ENCODE measurements around the gene LPAR3.
A peak's percentile ranks its signal among the peaks of the same experiment; 100 is the strongest.

Gene LPAR3

DNA sequence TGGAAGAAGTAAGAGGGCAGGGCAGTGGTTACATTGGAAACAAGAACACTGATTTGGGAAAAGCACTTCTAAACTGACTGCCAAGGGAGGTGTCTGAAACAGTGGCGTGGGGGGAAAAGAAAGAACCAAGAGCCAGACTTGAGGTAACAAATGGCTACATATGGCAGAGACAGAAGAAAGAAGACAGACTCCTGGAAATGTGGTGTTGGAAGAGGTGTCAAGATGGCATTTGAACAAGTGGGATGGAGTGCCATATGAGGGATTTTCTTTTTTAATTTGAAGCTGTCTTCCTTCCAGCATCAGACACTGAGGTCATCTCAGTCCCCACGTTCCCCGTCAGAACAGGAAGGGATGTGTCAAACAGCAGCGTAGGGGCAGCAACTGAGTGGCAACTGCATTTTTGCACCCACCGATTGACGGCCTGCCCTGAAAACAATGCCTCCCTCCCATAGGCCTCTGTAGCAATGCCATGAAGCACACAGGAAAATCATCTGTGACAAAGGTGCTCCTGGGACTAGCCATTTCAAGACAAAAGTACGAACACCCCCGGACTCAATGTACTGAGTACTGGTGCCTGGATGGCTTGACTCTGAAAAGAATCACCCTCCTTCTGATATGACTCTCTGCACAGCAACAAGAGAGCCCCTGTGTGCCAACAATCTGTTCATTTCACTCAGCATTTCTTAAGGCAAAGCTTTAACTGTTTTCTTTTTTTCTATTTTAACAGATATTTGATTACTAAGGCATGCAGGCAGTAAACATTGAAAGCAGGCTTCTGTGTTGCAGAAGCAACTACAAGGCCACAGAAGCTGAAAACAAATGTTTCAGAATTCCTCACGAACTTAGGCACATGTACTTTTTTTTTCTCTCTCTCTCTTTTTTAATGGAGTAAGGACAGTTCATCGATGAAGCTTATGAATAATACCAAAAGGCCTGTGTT, 37.0 kb downstream of the LPAR3 start:
- no peak for DNase-seq

DNA sequence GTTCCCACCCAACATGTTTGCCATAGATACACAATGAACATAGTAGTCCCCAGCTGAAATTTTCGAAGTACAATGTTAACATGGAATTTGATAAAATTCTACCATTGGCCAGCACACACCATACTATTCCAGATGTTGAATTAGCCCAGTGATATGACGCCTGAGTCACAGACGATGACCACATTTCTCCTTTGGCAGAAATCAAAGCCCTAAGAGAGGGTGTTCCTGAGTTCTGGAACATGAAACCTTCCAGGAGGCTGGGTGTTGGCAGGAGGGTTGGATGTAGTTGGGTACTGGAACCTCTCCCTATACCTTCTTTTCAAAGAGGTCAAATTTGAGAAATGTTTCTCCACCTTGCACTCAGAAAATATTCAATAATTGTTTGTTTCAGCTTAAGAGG, 37.8 kb downstream of the LPAR3 start:
- no peak for DNase-seq

DNA sequence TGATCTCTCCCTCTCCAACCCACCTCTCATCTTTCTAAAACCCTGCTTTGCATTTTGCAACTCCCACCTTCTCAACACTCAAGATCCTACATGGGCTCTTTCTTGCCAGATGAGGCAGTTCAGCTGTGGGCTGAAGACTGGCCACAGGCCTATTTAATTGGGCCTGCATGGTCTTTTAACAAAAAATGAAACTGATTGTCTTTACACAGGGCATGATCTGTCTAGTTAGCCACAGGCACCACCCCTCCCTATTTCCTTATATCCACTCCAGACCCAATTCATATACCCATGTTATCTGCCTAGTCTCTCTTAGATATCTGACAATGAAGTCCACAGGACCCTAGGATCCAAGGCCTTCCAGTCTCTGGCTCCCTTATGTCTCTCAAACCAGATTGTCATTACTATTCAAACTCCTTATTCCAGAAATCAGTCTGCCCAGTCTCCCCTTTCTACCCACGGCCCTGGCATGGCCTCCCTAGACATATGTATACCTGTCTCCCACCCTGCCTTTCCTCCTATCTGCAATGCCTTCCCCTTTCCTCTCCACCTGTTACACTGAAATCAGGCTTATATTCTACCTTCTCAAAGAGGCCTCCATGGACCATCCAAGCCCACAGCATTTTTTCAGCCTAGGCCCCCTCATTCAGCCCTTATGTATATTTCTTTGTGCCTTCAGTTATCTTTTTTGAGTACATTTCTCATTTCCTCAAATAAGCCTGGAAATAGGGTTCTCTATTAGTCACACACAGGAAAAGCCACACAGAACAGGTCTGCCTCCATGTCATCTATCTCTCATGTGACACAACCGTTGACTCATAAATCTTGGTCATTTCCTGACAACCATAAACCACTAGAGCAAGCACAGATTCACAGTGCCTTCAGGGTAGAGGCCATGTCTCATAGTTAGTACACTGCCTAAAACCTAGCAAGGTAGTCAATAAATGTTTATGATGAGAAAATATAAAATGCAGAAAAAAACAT, 39.0 kb downstream of the LPAR3 start:
- no peak for DNase-seq

DNA sequence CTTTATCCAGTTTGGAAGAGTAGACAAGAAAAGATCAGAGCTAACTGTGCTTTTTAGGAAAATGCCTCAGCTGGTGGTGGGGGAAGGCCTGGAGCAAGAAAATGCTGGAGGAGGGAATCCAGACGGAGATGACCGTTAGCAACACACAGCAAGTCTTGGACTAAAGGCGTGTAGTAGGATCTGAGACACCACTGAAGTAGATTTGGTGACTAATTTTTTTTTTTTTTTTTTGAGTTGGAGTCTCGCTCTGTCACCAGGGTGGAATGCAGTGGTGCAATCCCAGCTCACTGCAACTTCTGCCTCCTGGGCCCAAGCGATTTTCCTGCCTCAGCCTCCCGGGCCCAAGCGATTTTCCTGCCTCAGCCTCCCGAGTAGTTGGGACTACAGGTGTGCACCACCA, 41.2 kb downstream of the LPAR3 start:
- no peak for DNase-seq

DNA sequence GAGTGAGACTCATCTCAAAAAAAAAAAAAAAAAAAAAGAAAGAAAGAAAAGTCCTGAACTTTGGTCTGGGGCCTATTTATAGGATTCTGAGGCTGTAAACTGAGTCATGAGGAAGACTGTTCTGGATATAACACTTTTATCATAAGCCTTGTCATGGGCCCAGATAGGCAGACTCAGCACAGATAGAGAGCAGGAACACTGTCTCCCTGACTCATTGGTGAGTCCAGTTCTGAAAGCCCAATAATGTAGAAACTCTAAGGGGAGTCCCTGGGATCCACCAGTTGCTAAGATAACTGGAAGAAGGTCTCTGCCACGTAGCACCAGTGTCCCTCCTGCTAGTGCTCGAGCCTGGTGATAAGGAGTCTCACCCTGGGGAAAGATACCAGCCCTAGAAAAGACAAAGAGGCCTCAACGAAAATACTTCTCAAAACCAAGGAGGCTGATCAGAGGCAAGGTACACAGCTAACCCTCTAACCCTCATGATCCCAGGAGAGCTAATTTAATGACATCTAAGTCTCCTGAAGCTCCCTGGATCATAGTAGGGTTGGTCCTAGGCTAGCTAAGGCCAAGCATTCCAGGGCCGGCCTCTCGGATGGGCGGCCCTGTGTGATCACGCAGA, 43.5 kb downstream of the LPAR3 start:
- no peak for DNase-seq

DNA sequence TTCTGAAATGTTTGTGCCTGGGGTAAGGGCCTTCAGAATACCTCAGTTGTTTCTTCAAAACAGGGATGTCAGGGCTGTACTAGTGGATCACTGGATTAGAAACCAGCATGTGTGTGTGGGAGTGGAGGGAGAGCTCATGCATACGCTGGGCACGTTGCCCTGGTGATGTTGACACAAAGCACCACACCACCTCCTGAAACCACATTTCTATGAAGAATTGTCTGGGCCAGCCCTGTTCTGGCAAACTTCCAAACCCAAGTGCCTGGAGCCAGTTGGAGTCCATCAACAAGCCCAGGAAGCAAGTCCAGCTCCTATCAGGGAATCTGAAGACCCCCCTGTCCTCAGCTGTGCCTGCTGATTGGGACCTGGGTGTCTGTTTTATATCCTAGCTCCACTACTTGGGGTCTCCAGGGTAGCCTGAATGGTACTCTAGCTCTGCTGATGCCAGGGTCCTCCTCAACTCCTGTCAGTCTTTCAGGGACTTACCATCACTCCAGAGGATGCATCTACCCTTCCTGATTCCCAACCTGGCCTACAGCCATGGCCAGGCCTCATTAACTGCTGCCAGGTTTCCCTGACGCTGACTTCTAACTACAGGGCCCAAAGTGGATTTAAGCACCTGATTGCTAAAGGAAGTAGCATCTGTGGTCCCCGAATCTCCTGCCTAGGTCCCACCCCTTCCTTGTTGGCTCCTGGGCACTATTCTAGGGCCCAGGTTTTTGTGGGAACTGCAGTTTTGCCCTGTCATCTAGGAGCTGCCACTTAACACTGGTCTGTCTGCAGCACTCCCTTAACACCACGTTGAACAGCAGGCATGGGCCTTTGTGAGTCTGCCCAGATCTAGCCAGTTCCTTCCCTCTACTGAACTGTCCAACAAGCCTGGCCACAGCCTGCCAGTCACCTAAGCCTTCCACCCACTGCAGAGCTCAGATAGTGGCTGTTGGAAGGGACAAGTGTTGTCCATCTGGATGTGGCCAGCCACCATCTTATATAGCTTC, 45.5 kb downstream of the LPAR3 start:
- peak; percentile 74 for DNase-seq

DNA sequence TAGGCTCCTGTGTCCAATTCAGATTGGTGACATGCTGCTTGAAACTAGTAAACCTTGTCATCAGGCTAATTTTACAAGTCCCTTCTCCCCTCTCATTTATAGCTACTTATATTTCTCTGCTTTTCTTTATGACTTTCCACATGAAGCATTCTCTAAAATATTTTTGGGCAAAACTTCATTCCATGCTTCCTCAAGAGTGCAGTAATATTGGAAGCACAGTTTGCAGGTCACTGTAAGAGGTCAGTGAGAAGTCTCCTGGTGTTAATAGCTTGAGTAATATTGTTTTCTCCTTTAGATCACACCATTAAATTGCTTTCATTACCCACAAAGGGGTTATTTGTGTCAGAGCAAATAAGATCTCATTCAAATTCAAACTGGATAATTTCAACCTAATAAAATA, 46.6 kb downstream of the LPAR3 start:
- DNase-seq = no peak

DNA sequence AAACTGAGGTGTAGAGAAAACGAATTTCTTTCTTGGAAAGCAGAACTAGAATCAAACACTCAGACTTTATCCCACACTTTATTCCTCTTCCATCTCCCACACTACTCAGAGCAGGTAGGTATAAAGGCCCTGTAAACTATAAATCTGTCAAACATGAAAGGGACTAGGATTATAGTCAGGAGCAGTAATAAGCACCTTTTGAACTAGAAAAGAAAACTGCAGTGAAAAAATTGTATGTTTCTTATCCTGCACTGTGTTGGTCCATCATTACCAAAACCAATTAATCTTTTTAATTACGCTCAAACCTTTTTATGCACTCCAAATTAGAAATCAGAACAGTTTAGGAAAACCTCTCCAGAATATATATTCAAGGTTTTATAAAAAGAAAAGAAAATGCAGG, 47.6 kb downstream of the LPAR3 start:
- no peak for DNase-seq

DNA sequence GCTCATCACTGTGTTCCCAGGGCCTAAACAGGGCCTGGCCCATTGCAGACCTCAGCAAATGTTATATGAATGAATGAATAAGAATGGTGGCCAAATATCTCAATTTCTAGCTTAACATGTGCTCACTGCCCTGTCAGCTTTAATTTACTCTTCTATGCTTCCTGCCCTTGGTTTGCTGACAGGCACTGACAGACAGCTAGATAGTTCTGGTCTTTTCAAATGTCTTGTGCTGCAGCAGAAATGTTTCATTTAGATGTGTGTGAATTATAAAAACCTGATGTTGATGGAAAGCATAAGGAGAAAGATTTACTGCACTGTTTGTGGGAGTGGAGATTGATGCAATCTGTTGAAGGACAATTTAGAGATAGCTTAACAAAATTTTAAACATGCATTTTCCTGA, 48.9 kb downstream of the LPAR3 start:
- no peak for DNase-seq

DNA sequence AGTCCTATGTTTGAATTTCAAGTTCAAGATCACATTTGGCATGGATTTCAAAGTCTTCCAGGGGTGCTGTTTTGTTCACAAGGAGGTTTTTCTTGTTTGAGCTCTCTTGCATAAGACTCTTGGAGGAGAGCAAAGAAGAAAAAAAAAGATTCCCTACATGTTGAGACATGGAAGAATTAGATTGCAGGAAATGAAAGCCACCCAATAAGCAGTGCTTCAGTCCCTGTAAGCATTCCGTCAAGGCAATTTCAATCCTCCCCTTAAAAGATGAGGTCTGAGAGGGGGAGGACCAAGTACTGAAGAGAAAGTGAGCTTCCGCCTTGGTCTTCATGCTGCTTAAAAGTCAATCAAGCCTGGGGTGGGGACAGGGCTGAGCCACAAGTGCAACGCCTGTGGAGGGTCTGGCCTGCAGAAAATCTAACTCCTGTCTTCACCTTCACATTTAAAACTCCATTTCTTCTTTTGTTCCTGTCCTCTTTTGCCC, 50.2 kb downstream of the LPAR3 start:
- no peak for DNase-seq

DNA sequence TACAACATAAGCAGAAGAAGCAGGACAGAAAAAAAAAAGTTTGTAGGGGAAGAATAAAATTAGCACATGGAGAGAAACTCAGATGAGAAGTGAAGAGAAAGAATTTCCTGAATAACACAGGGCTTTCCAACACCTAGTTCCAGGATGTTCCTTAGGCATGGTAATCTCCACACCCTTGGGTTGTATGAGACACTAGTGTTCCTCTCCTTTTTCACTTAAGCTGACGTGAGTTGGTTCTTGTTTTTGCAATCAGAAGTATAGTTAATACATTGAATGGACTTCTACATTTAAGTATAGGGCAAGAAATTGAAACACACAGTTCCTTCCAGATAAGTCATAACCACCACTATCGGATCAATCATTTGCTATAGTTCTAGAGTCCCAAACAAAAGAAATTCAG, 51.0 kb downstream of the LPAR3 start:
- DNase-seq = no peak

DNA sequence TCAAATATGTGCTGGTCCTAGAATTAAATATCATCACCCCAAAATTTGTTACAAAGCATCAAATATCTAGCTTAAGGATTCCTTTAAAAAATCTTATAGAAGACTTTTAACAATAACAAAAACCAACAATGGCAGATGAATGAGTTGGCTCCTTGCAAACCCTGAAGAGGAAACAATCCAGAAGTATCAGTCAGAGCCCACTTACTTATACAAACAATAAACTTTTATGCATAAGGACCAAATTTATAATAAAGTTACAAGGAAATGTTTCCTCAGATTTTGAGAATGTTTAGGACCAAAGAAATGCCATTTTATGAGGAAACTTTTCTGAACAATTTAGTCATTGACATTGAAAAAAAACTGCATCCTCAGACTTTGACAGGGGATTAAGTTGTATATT, 52.7 kb downstream of the LPAR3 start:
- DNase-seq = no peak

DNA sequence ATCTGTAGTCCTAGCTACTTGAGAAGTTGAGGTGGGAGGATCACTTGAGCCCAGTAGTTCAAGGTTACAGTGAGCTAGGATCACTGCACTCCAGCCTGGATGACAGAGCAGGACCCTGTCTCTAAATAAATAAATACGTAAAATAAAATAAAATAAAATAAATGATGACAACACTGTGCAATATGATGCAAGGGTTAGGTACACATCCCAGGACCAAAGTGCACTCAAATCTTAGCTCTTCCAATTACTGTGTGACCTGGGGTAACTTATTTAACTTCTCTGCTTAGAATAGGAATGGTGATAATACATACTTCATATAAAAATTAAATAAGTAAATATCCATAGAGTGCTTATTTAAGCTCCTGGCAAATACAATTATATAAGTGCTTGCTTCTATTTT, 53.5 kb downstream of the LPAR3 start:
- no peak for DNase-seq

DNA sequence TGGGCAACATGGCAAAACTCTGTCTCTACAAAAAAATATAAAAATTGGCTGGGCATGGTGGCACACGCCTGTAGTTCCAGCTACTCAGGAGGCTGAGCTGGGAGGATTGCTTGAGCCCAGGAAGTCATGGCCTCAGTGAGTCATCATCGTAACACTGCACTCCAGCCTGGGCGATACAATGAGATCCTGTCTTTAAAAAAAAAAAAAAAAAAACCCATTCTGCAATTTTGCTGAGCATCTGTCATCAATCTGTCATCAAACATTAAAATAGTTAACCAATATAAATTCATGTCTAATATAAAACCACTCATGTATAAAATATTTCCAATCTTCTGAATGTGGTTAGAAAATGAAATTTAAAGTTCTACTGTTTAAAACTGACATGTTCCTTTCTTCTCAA, 56.9 kb downstream of the LPAR3 start:
- DNase-seq = no peak

DNA sequence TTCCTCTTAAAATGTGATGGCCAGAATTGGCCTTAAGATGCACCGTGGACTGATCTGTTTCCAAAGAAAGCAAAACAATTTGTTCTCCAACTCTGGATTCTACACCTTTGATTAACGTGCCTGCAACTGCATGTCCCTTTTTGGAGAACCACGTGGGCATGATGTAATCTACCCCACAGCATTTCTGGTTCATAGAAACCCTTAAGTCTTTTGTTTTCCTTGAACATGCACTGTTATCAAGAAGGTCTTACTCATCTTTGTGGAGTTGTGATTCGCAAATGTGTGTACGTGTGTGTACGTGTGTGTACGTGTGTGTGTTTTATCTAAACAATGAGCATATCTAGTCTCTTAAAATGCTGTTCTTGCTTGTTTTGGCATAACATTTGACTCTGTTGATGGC, 57.8 kb downstream of the LPAR3 start:
- DNase-seq = no peak

DNA sequence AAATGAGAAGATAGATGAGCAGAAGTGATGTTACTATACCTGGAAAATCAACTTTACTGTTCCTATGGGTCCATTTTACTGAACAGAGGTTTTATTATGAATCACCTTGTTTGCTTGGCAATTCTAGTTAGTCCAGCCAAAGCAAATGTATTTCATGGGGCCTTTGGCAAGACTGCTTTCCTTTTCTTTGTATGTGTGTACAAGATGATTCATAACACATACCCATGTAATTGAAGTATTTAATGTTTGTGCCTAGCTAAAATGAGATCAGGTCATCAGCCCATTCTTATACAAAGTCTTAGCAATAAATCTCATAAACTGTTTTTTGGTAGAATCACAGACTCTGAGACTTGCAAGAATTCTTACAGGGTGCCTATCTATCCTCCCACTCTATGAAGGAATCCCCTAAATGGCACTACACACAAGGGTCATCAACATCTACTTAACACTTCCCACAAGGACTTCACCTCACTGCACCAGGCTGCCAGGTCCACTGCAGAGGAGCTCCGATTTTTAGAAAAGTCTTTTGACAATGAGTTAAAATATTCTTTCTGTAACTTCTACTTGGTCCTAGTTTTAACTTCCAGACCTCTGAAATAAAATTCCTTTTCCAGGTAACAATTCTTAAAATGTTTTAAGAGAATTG, 58.5 kb downstream of the LPAR3 start:
- DNase-seq = no peak

DNA sequence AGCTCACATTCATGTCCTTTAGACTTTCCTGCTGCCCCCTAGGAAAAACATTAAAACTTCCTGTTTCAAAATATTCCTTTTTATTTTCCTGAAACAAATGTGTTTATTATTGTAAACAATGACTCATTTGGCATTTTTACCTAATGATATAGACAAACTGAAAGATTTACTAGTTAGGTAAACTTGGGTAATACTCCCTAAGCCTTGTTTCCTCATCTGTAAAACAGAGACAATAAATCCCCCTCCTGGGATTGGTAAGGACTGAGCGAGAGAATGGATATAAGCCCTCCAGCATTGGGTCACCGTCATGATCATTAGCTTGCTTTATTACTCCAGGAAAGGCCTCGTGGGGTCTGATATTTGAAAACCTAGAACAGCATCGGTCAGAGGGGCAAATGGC, 59.8 kb downstream of the LPAR3 start:
- no peak for DNase-seq

DNA sequence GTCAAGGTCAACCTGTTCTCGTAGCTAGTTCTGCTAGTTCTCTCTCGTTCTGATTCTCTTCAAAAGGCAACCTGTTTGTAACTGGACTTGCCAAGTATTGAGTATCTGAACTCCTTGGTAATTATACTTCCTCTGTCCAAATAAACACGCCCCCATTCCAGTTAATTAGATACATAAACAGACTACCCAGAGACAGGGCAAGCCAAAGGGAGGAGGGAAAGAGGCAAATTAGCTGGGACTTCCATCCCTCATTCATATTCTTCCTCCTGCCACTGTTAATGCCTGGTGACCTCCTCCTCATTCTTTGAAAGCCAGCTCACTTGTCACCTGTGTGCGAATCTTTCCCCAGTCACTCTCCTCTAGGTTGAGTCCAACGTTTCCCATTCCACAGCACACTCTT, 62.9 kb downstream of the LPAR3 start:
- no peak for DNase-seq

DNA sequence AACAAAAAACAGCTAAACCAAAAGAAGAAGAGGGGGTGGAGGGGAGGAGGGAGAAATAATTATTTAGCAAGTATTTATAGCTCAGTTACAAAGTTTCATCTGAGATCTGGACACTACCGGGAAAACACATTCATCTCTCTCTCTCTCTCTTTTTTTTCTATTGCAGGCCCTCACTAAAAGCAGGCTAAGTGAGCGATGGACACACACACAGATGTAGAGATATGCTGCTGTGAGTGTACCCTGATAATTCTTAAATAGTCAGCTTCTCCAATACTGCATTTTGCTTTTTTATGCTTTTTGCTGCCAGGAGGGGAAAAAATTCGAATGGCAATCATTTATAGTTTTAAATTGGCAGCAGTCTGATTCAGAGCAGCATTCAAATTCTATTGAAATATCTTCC, 65.0 kb downstream of the LPAR3 start:
- no peak for DNase-seq

DNA sequence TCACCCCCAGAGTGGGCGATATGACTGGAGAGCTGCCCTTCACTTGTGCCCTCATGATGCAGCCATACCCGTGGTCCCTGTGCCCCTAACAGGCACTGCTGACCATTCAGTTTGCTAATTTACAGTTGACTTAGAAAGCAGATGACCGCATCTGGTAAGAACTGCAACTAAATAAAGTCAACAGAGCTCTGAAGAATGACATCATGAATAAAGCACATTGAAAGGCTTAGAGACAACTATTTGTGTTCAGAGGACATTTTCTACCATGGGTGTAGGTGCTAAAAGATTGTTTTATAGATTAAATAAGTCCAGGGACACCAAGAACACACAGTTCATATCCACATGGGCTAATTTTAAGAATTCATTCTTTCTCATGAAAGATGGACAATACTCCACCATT, 65.5 kb downstream of the LPAR3 start:
- no peak for DNase-seq

DNA sequence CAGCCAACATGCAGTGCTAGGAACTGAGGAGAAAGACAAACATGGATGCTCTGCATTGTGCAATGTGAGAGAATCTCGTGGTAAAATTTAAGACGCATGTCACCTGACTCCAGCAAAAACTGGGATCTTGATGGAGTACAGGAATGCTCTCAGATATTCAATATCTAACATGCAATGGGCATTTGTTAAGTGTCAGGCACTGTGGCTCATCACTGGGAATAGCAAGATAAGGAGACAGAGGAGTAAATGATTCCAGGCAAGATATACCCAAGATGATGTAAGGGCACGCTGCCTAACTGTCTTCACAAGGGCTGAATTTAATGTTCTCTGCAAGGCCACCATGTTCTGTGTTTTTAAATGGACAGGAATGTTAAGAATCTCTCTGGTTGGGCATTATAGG, 67.8 kb downstream of the LPAR3 start:
- DNase-seq = no peak
